ENCODE measurements around the gene CCDC92.

Gene CCDC92

GRCh38 chr12:123939716-123940626 is 32.7 kb downstream of the CCDC92 start:
- Histone ChIP-seq H2AFZ (ENCODE audit: low read depth, low read length, severe bottlenecking) (no peak overlapping the region), H4K20me1 (ENCODE audit: low read depth, low read length) (no peaks in the 10 kb centered on the region), H3K27ac (ENCODE audit: low read depth, low read length) (no peak overlapping the region), H3K79me2 (ENCODE audit: insufficient read depth, low read length) (no peaks in the 10 kb centered on the region), H3K27me3 (ENCODE audit: low read length) (no peaks in the 10 kb centered on the region), H3K9me2 (replicated peaks; ENCODE audit: insufficient read depth, low read length) (no peaks in the 10 kb centered on the region), H3K4me3 (ENCODE audit: insufficient read depth, low read length, poor library complexity, severe bottlenecking) (no peak overlapping the region), H3K4me2 (ENCODE audit: low read depth, low read length, poor library complexity, severe bottlenecking) (no peak overlapping the region), H3F3A (ENCODE audit: insufficient read depth) (no peaks in the 10 kb centered on the region), H3K36me3 (ENCODE audit: low read length) (no peaks in the 10 kb centered on the region), H3K9ac (ENCODE audit: low read length) (no peak overlapping the region), H3K9me3 (ENCODE audit: insufficient read depth, low read length) (no peaks in the 10 kb centered on the region)
- TF ChIP-seq, protein P1, sequence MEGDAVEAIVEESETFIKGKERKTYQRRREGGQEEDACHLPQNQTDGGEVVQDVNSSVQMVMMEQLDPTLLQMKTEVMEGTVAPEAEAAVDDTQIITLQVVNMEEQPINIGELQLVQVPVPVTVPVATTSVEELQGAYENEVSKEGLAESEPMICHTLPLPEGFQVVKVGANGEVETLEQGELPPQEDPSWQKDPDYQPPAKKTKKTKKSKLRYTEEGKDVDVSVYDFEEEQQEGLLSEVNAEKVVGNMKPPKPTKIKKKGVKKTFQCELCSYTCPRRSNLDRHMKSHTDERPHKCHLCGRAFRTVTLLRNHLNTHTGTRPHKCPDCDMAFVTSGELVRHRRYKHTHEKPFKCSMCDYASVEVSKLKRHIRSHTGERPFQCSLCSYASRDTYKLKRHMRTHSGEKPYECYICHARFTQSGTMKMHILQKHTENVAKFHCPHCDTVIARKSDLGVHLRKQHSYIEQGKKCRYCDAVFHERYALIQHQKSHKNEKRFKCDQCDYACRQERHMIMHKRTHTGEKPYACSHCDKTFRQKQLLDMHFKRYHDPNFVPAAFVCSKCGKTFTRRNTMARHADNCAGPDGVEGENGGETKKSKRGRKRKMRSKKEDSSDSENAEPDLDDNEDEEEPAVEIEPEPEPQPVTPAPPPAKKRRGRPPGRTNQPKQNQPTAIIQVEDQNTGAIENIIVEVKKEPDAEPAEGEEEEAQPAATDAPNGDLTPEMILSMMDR (IDR thresholded peaks at IDR 0.05; ENCODE audit: insufficient read depth, low read length, poor library complexity, severe bottlenecking) = no peak
- TF ChIP-seq EZH2phosphoT487 (conservative IDR thresholded peaks at IDR 0.05; ENCODE audit: low read length) = no peak

GRCh38 chr12:123938679-123939480 is 33.8 kb downstream of the CCDC92 start:
- Histone ChIP-seq H3K9me3 (ENCODE audit: insufficient read depth, low read length) (no peaks in the 10 kb centered on the region), H2AFZ (ENCODE audit: low read depth, low read length, severe bottlenecking) (no peak overlapping the region), H3K27ac (ENCODE audit: low read depth, low read length) (no peak overlapping the region), H3K36me3 (ENCODE audit: low read length) (no peaks in the 10 kb centered on the region), H3K9ac (ENCODE audit: low read length) (no peak overlapping the region), H4K20me1 (ENCODE audit: low read depth, low read length) (no peaks in the 10 kb centered on the region), H3K4me2 (ENCODE audit: low read depth, low read length, poor library complexity, severe bottlenecking) (no peak overlapping the region), H3F3A (ENCODE audit: insufficient read depth) (no peaks in the 10 kb centered on the region), H3K9me2 (replicated peaks; ENCODE audit: insufficient read depth, low read length) (no peaks in the 10 kb centered on the region), H3K79me2 (ENCODE audit: insufficient read depth, low read length) (no peaks in the 10 kb centered on the region), H3K4me3 (ENCODE audit: insufficient read depth, low read length, poor library complexity, severe bottlenecking) (no peak overlapping the region), H3K27me3 (ENCODE audit: low read length) (no peaks in the 10 kb centered on the region)
- no peak for TF ChIP-seq EZH2phosphoT487 (conservative IDR thresholded peaks at IDR 0.05; ENCODE audit: low read length)
- TF ChIP-seq, protein P1 (IDR thresholded peaks at IDR 0.05; ENCODE audit: insufficient read depth, low read length, poor library complexity, severe bottlenecking) = peak; percentile 20

- Histone ChIP-seq H3K79me2 (ENCODE audit: insufficient read depth, low read length) (no peaks in the 10 kb centered on the region), H3K36me3 (ENCODE audit: low read length) (no peaks in the 10 kb centered on the region), H3F3A (ENCODE audit: insufficient read depth) (no peaks in the 10 kb centered on the region), H3K9me3 (ENCODE audit: insufficient read depth, low read length) (no peaks in the 10 kb centered on the region), H3K9ac (ENCODE audit: low read length) (no peak overlapping the region), H3K27ac (ENCODE audit: low read depth, low read length) (no peak overlapping the region), H3K4me2 (ENCODE audit: low read depth, low read length, poor library complexity, severe bottlenecking) (no peak overlapping the region), H4K20me1 (ENCODE audit: low read depth, low read length) (no peaks in the 10 kb centered on the region), H3K4me3 (ENCODE audit: insufficient read depth, low read length, poor library complexity, severe bottlenecking) (no peak overlapping the region), H2AFZ (ENCODE audit: low read depth, low read length, severe bottlenecking) (no peak overlapping the region), H3K9me2 (replicated peaks; ENCODE audit: insufficient read depth, low read length) (no peaks in the 10 kb centered on the region), H3K27me3 (ENCODE audit: low read length) (no peaks in the 10 kb centered on the region)
- TF ChIP-seq EZH2phosphoT487 (conservative IDR thresholded peaks at IDR 0.05; ENCODE audit: low read length) = no peak
- TF ChIP-seq, protein P1 (IDR thresholded peaks at IDR 0.05; ENCODE audit: insufficient read depth, low read length, poor library complexity, severe bottlenecking) = no peak
Measured at GRCh38 chr12:123937707-123938591, 34.7 kb downstream of the CCDC92 start.
